GM12878 (cell line): ENCODE measurements around the gene CCDC186. TPM values are rescaled to one million over a fixed set of nuclear protein-coding genes. Genes with fewer than 3 reads are reported as not detected.

Source experiments
- ATAC-seq: fragments of 200-7000 bp; cut with Tn5 transposase; 3 replicates; pipeline ENCODE4 v1.9.1; 2020; ENCODE audit warnings: mild to moderate bottlenecking, moderate library complexity
- BruUV-seq: library from RNA; stranded (reverse); fragments of 400-500 nt; replicated peaks from 2 replicates; lab custom pipeline; 2021; lab: Mats Ljungman, UMichigan
- CTCF ChIA-PET: fragments of 300-600 bp; sonication (Branson Sonifier 250); formaldehyde crosslinking; extraction: SDS; loops from one replicate; lab custom pipeline; 2021; ENCODE audit warnings: inconsistent platforms; lab: Yijun Ruan, JAX
- POLR2A ChIA-PET: fragments of 350-600 bp; formaldehyde crosslinking; extraction: SDS; loops from one replicate; lab custom pipeline; 2021; ENCODE audit warnings: inconsistent platforms; lab: Charles Lee
- RAD21 ChIA-PET: fragments of 300-600 bp; sonication (Branson Sonifier 250); formaldehyde crosslinking; loops from one replicate; lab custom pipeline; 2023; ENCODE audit warnings: antibody characterized with exemption; ENCODE audit not compliant: unreplicated experiment; lab: Charles Lee
- SMC1A ChIA-PET: fragments of 300-600 bp; sonication (Branson Sonifier 250); formaldehyde crosslinking; loops from one replicate; lab custom pipeline; 2023; ENCODE audit not compliant: unreplicated experiment, uncharacterized antibody; lab: Charles Lee
- DNase-seq: peaks from one replicate; pipeline ENCODE4 v3.0.0-alpha.2; 2011; ENCODE audit warnings: low read depth, low spot score
- FAIRE-seq: peaks from 3 replicates; lab custom pipeline; 2011; peaks lifted over from hg19 to GRCh38; lab: Jason Lieb, UNC
- H2AFZ ChIP-seq: 2 replicates; pipeline ENCODE4 v1.6.0; 2011; ENCODE audit warnings: low read depth, low read length, control low read depth; ENCODE audit not compliant: control insufficient read depth
- H3K27ac ChIP-seq: 2 replicates; pipeline ENCODE4 v1.5.1; 2011; ENCODE audit warnings: control low read depth; ENCODE audit not compliant: control insufficient read depth, insufficient read depth
- H3K27me3 ChIP-seq, 2 experiments: replicated peaks in 1 of 2; 2 replicates each; pipeline versions ENCODE4 v1.6.0 to v1.6.1; 2011; ENCODE audit warnings: low read length in 1 of 2; ENCODE audit not compliant: control insufficient read depth in 2 of 2, insufficient read depth in 2 of 2
- H3K36me3 ChIP-seq, 2 experiments: 2 replicates each; pipeline ENCODE4 v1.5.1; 2011; ENCODE audit warnings: low read length in 1 of 2; ENCODE audit not compliant: control insufficient read depth in 2 of 2, insufficient read depth in 2 of 2
- H3K4me1 ChIP-seq: 2 replicates; pipeline ENCODE4 v1.6.1; 2011; ENCODE audit warnings: mild to moderate bottlenecking, low read length, moderate library complexity, mixed read lengths; ENCODE audit not compliant: control insufficient read depth, insufficient read depth
- H3K4me2 ChIP-seq: 2 replicates; pipeline ENCODE4 v1.6.0; 2011; ENCODE audit warnings: control low read depth; ENCODE audit not compliant: control insufficient read depth, insufficient read depth
- H3K4me3 ChIP-seq: fragments of 200-600 bp; sonication (generic); 2 replicates; pipeline ENCODE4 v1.5.1; 2016
- H3K79me2 ChIP-seq: 2 replicates; pipeline ENCODE4 v1.6.0; 2011; ENCODE audit warnings: low read length; ENCODE audit not compliant: control insufficient read depth, insufficient read depth
- H3K9ac ChIP-seq: 2 replicates; pipeline ENCODE4 v1.8.0; 2011; ENCODE audit warnings: low read length, control low read depth, mixed read lengths; ENCODE audit not compliant: control insufficient read depth, insufficient read depth
- H3K9me3 ChIP-seq: replicated peaks from 3 replicates; pipeline ENCODE4 v1.5.1; 2011; ENCODE audit warnings: mild to moderate bottlenecking, low read length; ENCODE audit not compliant: control insufficient read depth, insufficient read depth
- H4K20me1 ChIP-seq: 2 replicates; pipeline ENCODE4 v1.6.0; 2011; ENCODE audit not compliant: control insufficient read depth, insufficient read depth
- BACH1 ChIP-seq: fragments of 450-650 bp; IDR thresholded peaks from 2 replicates; pipeline ENCODE4 v1.6.1; 2017; ENCODE audit warnings: mild to moderate bottlenecking, borderline replicate concordance
- FOS ChIP-seq: IDR thresholded peaks from 3 replicates; pipeline ENCODE4 v1.6.1; 2011; ENCODE audit warnings: borderline replicate concordance; ENCODE audit not compliant: insufficient read length; ENCODE audit errors: extremely low read depth
- IKZF2 ChIP-seq, 2 experiments: fragments of 450-650 bp; IDR thresholded peaks; 2 replicates each; pipeline ENCODE4 v1.6.1; 2017; ENCODE audit warnings: mild to moderate bottlenecking in 2 of 2, moderate library complexity in 2 of 2
- MXI1 ChIP-seq: fragments of 150-350 bp; IDR thresholded peaks from 2 replicates; pipeline ENCODE4 v1.6.1; 2011; ENCODE audit warnings: low read depth, mild to moderate bottlenecking, inconsistent platforms, low read length, improper control_type of control experiment
- NR2C2 ChIP-seq: IDR thresholded peaks from 2 replicates; pipeline ENCODE4 v1.6.1; 2011; ENCODE audit warnings: borderline replicate concordance, low read depth; ENCODE audit not compliant: control insufficient read depth, insufficient read length
- RCOR1 ChIP-seq: conservative IDR thresholded peaks from 2 replicates; pipeline ENCODE4 v1.6.1; 2012; ENCODE audit warnings: low read depth, low read length, improper control_type of control experiment
- SMAD5 ChIP-seq: IDR thresholded peaks from 2 replicates; pipeline ENCODE4 v1.6.1; 2016; ENCODE audit warnings: antibody characterized with exemption, low read depth
- SUPT20H ChIP-seq: IDR thresholded peaks from 2 replicates; pipeline ENCODE4 v1.6.1; 2011; ENCODE audit warnings: low read depth, mild to moderate bottlenecking, low read length, moderate library complexity, borderline replicate concordance; ENCODE audit not compliant: control insufficient read depth
- TAF1 ChIP-seq: IDR thresholded peaks from 2 replicates; pipeline ENCODE4 v1.6.1; 2011; ENCODE audit warnings: mild to moderate bottlenecking, low read depth, low read length, borderline replicate concordance
- WGBS: methylation state at CpG from one replicate; pipeline ENCODE4 v1.1.6; 2016; ENCODE audit warnings: low lambda C conversion rate; ENCODE audit not compliant: insufficient replicate concordance, insufficient coverage; ENCODE audit errors: missing lambda C conversion rate; 5-methylcytosine and 5-hydroxymethylcytosine counted together
- in situ Hi-C: fragments of 300-500 bp; cut with MboI; formaldehyde crosslinking; loops from 9 replicates; pipeline ENCODE4 v1.14.3; 2018; ENCODE audit warnings: mixed read lengths
- intact Hi-C: fragments of 100-400 bp; cut with micrococcal nuclease; formaldehyde crosslinking; loops from one replicate; pipeline ENCODE4 v1.14.2; 2022; ENCODE audit not compliant: unreplicated experiment
- polyA plus RNA-seq, 11 experiments: library from polyadenylated mRNA; depleted of rRNA in 4 of 11; unstranded in 6 of 11; stranded (reverse) in 5 of 11; fragments of >200 nt; fragmentation: Nextera tagmentation in 4 of 11; fragmentation: Illumina TruSeq in 1 of 11; extraction: Ambion mirVana in 4 of 11; extraction: Trizol in 1 of 11; gene quantifications; 1 replicate in 1 of 11; 2 replicates in 10 of 11; pipeline versions ENCODE4 v1.2.1 to v1.2.3, GENCODE V29; 2011 to 2016; ENCODE audit warnings: inconsistent platforms in 2 of 11, missing spikeins in 2 of 11, low read depth in 1 of 11
- total RNA-seq, 4 experiments: library from RNA; depleted of rRNA in 3 of 4; stranded (reverse); fragments of >200 nt in 3 of 4; fragmentation: Illumina TruSeq in 1 of 4; extraction: Trizol in 1 of 4; gene quantifications; 2 replicates each; pipeline versions ENCODE4 v1.2.1 to v1.2.3, GENCODE V29; 2013 to 2021
- TF ChIP-seq, protein P1 (sequence below): fragments of 450-650 bp; IDR thresholded peaks from 2 replicates; pipeline ENCODE4 v1.6.1; 2017; ENCODE audit warnings: mild to moderate bottlenecking

Gene CCDC186
- total and polyA plus RNA-seq, 10 of the 15 experiments (the other 5 are each of a cell fraction or from before 2014, with no cell fraction given), result 3.5 to 13.1 (median 7.3) TPM

DNA sequence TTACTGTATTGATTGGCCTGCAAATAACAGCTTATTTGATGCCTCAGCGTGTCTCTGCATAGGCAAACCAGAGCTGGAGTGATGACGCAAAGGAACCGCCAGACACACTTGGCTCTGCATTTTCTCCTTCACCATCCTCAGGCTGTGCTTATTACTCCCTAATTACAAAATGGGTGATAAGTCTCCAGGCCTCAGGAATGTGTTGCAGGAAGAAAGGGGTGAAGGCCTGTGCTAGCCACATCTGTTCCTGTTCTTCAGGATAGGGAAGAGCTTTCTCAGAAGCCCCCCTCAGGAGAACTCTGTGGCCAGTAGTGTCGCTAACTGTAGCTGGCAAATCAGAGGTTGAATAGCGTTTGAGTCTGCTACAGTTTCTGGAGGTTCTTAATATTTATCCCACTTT is 10.3 kb upstream of the CCDC186 start:
- POLR2A ChIA-PET, result no interaction called here

More for the DNA sequence above, 10.3 kb upstream of the CCDC186 start:
- FAIRE-seq, result no peak
- ChIA-PET CTCF (no interaction called here), SMC1A (no interaction called here), RAD21 (no interaction called here)
- Histone ChIP-seq H3K9me3 (no peaks in the 10 kb centered on the region), H3K9ac (no peak overlapping the region), H3K36me3 (no peaks in the 10 kb centered on the region), H3K4me3 (no peak overlapping the region), H3K4me2 (no peak overlapping the region), H3K4me1 (no peaks in the 10 kb centered on the region; the same call in 1 of the 2 replicates), H3K79me2 (no peaks in the 10 kb centered on the region), H3K27me3 (peaks cover 0 to 3% of the 10 kb centered on the region in 2 experiments; a peak in 1 of 4 replicates), H2AFZ (no peak overlapping the region), H3K27ac (no peak overlapping the region), H4K20me1 (no peaks in the 10 kb centered on the region)
- TF ChIP-seq BACH1 (no peak), MXI1 (no peak), NR2C2 (no peak), SUPT20H (no peak), FOS (no peak), TAF1 (no peak), IKZF2 (IDR thresholded peaks at IDR 0.05) (no peak), SMAD5 (no peak), RCOR1 (no peak)
- TF ChIP-seq, protein P1, sequence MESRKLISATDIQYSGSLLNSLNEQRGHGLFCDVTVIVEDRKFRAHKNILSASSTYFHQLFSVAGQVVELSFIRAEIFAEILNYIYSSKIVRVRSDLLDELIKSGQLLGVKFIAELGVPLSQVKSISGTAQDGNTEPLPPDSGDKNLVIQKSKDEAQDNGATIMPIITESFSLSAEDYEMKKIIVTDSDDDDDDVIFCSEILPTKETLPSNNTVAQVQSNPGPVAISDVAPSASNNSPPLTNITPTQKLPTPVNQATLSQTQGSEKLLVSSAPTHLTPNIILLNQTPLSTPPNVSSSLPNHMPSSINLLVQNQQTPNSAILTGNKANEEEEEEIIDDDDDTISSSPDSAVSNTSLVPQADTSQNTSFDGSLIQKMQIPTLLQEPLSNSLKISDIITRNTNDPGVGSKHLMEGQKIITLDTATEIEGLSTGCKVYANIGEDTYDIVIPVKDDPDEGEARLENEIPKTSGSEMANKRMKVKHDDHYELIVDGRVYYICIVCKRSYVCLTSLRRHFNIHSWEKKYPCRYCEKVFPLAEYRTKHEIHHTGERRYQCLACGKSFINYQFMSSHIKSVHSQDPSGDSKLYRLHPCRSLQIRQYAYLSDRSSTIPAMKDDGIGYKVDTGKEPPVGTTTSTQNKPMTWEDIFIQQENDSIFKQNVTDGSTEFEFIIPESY, result no peak
- in situ Hi-C loops, result loop anchor here (25.0 kb wide), 1 partner anchor 253 kb away; no protein-coding TSS in a partner anchor
- 94% methylated on average over 5 of the region's 5 CpGs for WGBS
- no peak for DNase-seq
- ATAC-seq, result no peak
- intact Hi-C loops, result no loop called here
- BruUV-seq, result no TSS peak
